T47D (cell line): ENCODE measurements around the gene TIAM1.
"Not testable (repeated sequence)": the region's sequence is repeated elsewhere in the genome, so short reads cannot be mapped to it uniquely, and the experiment has no call there.

Experiments used
- DNase-seq, 2 experiments: peaks; one replicate each; pipeline versions ENCODE4 v3.0.0 to v3.0.0-alpha.2; 2011 to 2012; ENCODE audit warnings: low read depth in 1 of 2, low spot score in 1 of 2
- JUND ChIP-seq: IDR thresholded peaks from 2 replicates; pipeline ENCODE4 v1.6.1; 2012; ENCODE audit warnings: low read depth
- in situ Hi-C: cut with HindIII; loops from 2 replicates; pipeline ENCODE4 v1.10.0; 2016; ENCODE audit warnings: low sequenced_read_pairs, low pct_unique_long_range_greater_than_20kb

TIAM1 gene

DNA sequence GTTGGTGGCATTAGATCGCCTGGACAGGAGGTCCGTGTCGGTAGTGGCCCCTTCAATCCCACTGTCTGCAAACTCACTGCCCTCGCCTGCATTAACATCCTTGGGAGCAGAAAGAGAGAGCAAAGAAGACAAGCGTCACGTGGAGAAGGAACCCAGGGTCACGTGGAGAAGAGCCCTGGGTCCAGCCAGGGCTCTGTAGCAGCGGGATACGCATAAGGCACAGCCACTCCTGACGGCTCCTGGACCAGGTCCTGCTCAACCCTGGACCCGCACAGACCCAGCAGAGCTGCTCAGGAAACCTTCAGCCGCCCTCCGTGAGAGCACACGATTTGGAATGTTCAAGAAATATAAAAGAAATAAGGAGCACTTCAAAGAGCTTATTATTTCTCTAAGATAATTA, 92.0 kb downstream of the TIAM1 start:
- in situ Hi-C loops: no loop called here
- no peak for TF ChIP-seq JUND
- DNase-seq: no peak

DNA sequence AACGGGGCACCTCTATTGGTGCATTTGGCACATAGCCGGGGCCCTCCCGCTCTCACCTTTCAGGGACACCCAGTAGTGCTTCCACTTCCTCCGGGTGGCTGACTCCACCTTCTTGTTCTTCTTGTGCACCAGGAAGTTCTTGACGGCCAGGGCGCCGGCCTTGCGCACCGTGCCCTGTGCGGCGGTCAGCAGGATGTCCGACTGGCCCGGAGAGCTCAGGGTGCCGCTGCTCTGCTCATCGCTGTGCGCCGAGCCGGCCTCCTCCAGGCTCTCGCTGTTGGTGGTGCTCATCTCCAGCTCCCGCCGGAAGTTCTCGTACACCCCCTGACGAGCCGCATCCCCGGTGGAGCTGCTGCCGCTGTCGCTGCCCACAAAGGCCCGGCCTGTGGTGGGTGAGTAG, 92.4 kb downstream of the TIAM1 start:
- no peak for DNase-seq
- no peak for TF ChIP-seq JUND
- in situ Hi-C loops: no loop called here

DNA sequence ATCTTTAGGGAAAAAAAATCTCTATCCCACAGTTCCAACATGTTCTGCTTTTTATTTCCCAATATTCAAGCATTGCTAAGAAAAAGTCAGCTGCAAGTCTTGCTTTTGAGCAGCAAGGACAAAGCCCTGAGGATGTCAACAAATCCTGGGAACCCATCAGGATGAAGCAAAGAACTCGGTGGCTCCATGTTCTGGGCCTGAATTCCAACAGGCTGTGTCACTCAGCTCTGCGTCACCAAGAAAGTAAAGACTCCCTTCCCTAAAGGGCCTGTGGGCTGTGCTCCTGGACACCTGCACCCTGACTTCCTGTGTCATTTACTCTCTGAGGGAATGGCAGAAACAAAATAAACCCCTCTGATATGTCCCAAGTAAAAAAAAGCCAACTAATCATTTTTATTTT, 95.5 kb downstream of the TIAM1 start:
- DNase-seq: no peak
- in situ Hi-C loops: no loop called here
- no peak for TF ChIP-seq JUND

DNA sequence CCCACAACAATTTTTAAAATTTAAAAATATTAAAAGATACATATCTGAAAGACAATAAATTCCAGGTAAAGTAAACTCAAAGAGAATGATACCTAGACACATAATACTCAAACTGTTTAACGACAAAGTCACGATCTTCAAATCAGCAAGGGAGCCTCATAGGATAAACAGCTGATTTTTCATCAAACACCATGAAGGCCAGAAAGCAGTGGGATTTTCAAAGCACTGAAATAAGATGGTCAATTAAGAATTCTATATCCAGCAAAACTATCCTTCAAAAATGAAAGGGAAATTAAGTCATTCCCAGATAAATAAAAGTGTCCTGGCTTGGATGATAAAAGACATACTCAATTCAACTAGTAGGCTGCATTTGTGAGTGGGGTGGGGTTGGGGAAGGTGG, 100.5 kb downstream of the TIAM1 start:
- no peak for TF ChIP-seq JUND
- in situ Hi-C loops: no loop called here
- DNase-seq: no peak

DNA sequence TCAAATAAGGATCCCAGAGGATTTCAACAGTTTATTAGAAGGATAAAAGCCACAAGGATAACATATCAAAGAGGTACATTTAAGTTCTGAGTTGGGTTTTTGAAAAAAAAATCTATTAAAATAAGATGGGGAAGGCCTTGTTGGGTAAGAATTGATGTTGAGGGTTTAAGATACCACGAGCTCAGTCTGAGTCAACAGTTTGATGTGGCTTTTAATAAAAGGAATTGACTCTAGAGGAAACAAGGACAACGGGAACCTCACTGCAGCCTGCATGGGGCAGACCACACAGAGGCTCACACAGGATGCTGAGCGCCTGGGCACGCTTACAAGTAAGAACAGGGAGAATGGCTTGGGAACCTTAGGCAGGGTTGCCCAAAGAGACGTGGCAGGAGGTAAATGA, 107.5 kb downstream of the TIAM1 start:
- no peak for TF ChIP-seq JUND
- in situ Hi-C loops: no loop called here
- peak in 1 of 2 experiments; percentile 6 for DNase-seq

DNA sequence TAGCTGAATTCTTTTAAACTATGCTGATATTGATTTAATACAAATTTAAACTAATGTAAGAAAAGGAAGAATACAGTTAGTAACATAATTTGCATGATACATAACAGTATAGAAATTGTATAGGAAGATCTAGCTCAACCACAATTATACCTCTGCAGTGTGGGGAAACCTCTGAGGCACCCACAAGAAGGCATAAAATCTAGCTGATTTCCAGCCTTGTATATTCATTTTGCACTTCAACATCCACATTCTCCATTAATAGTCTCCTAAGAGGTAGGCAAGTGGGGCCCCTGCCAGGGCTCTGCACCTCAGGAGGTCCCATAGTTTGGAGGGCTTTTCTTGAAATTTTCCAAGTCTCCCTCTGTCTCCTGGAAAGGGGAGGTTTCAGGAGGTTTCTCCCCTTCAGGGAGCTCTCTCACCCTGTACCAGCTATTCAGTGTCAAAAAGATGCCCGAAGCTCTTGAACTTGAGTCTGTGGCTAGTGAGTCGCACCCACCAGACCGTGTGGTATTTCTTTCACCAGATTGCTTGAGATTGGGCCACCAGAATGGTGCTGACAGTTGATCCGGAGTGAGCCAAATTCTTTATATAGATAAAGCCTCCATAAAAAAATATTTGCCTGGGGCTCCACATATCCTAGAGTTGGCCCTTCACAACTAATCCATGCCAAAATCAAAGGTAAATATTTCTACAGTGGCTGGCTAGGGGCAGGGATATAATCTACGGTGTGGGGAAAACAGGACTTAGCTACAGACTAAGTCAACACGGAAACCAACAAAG, 108.2 kb downstream of the TIAM1 start:
- in situ Hi-C loops: no loop called here
- DNase-seq: peak in 1 of 2 experiments; percentile 70
- peak; percentile 61; the same call in 1 of the 2 replicates for TF ChIP-seq JUND

DNA sequence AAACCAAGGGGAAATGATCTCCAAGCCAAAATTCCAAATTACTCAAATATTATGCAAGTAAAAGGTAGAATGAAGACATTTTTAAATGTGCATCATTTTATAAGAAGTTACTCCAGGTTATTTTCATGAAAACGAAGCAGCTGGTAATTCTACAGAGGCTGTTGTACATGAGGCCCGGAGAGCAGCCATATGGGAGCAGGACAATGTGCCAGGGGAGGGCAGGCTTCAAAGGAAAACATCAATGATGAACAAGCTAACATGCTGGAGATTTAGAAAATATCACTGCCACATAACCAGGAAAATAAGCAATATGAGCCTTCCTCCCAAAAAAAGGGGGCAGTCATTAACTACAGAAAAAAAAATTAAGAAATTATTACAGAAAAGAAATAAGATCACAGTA, 109.1 kb downstream of the TIAM1 start:
- in situ Hi-C loops: no loop called here
- DNase-seq: no peak
- no peak for TF ChIP-seq JUND

DNA sequence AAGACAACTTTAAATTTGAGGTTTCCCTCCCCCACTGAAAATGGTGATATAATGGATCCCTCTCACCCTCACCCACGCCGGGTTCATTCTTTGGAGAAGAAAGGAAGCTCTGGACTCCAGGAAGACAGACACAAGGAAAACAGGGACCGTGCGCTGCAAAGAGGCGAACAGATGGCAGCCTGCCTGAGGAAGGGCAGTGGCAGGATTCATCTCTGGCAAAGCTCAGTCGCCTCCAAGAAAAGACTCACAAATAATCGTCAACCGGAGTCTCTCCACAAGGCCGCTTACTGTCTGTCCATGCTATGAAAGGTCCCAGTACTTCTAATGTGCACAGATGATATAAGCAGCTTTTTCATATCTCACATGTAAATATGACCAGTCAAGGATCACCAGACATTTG, 110.3 kb downstream of the TIAM1 start:
- in situ Hi-C loops: no loop called here
- DNase-seq: no peak
- TF ChIP-seq JUND: no peak

DNA sequence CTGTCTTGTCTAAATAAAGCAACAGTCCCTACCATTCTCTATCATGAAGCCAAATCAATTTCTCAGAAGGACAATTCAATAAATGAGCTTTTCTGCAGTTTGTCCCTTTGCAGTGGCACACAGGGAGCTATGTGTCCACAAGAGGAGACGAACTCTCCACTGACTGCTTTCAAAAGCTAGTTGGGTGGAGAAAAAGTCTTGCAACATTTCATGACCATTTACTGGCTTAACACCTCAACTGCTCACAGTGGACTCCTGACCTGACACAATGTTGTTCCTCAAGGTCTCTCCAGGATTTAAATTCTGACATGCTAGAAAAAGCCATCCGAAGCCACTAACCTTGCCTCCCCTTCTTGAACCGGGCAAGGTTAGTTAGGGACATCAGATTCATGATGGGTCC, 111.7 kb downstream of the TIAM1 start:
- TF ChIP-seq JUND: no peak
- in situ Hi-C loops: no loop called here

DNA sequence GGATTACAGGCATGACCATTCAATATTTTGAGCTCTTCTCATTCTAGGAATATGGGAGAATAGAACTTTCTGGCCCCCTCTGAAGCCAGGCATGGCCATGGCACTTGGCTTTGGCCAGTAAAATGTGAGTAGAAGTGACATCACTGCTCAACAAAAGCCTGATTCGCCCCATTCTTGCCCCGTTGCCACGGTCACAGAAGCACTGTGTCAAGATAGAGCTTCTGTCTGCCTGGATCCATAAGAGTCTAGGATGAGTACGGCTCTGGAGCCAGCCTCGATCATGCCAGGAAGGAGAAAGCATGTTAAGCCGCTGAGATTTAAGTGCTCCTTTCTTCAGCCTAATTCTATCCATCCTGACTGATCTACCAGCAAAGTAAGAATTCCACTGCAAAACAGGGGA, 113.1 kb downstream of the TIAM1 start:
- no peak for DNase-seq
- in situ Hi-C loops: no loop called here
- TF ChIP-seq JUND: no peak

More for the DNA sequence above, 111.7 kb downstream of the TIAM1 start:
- no peak for DNase-seq

DNA sequence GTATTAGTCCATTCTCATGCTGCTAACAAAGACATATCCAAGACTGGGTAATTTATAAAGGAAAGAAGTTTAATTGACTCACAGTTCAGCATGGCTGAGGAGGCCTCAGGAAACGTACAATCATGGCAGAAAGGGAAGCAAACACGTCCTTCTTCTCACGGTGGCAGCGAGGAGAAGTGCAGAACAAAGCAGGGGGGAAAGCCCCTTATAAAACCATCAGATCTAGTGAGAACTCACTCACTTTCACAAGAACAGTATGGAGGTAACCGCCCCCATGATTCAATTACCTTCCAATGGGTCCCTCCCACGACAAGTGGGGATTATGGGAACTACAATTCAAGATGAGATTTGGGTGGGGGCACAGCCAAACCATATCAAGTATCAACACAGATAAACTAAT, 115.3 kb downstream of the TIAM1 start:
- in situ Hi-C loops, DNase-seq: not testable (repeated sequence)

DNA sequence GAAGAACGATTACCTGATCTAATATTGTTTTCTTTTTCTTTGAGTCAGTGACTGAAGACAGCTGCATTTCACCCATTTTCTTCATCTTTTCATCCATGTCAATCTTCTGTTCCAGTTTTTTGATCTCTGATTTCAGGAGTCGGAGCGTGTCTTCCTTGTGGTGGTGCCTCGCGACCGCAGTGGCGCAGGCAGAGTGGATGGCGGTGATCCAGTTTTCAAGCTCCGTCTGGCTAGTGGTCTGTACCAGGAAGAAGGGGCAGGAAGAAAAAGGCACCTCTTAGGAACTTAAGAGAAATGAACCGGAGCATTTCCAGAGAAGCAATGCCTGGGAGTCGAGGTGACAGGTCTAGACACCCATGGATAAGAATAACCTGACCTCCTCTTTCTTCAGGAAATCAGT, 118.3 kb downstream of the TIAM1 start:
- no peak for DNase-seq
- TF ChIP-seq JUND: no peak
- in situ Hi-C loops: no loop called here

DNA sequence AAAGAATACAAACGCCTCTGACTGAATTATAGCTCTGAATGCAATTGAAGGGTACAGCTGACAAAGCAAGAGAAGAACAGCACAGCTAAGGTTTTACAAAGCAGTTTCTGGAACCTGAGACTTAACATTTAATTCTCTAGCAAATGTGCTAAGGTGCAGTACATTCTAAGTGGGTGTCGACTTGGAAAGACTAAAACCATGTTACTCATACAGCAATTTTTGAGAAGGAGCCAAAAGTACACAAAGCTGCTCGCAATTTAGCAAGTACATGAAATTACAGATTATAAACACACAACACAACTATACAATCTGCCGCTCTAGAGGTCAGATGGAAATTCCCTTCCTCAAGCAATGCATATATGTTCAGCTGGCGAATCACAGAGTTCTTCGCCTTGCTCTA, 121.9 kb downstream of the TIAM1 start:
- DNase-seq: no peak
- in situ Hi-C loops: no loop called here

DNA sequence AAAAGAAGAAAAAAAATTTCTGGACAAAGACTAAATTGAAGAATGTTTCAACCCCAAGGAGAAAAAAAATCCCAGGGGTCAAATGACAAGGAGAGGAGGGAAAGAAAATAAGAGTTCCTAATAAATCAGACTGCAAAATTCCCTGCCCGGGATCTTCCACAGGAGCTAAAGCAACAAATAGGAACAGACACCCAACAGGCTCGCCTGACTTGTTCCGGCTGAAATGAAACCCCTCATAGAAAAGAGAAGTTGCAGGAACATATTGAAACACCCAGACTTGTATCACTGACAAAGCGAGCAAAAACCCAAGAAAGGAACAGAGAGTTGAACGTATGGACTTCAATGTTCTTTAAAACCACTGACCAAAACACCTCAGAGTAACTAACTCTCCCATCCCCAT, 123.0 kb downstream of the TIAM1 start:
- in situ Hi-C loops: no loop called here
- no peak for DNase-seq
- no peak for TF ChIP-seq JUND

More for the DNA sequence above, 121.9 kb downstream of the TIAM1 start:
- no peak for TF ChIP-seq JUND
